ENCODE results near the gene DENND1A.

- TF ChIP-seq CTCF (IDR thresholded peaks at IDR 0.05) (no peak), EP300 (IDR thresholded peaks at IDR 0.05) (no peak), POLR2A (IDR thresholded peaks at IDR 0.05) (no peak), POLR2AphosphoS5 (IDR thresholded peaks at IDR 0.05) (no peak)
These were observed 113.0 kb downstream of the DENND1A start for GRCh38 chr9:123816817-123817472.
